ENCODE results near the gene SDK1.
A peak's percentile ranks its signal among the peaks of the same experiment; 100 is the strongest.

Gene SDK1

DNA sequence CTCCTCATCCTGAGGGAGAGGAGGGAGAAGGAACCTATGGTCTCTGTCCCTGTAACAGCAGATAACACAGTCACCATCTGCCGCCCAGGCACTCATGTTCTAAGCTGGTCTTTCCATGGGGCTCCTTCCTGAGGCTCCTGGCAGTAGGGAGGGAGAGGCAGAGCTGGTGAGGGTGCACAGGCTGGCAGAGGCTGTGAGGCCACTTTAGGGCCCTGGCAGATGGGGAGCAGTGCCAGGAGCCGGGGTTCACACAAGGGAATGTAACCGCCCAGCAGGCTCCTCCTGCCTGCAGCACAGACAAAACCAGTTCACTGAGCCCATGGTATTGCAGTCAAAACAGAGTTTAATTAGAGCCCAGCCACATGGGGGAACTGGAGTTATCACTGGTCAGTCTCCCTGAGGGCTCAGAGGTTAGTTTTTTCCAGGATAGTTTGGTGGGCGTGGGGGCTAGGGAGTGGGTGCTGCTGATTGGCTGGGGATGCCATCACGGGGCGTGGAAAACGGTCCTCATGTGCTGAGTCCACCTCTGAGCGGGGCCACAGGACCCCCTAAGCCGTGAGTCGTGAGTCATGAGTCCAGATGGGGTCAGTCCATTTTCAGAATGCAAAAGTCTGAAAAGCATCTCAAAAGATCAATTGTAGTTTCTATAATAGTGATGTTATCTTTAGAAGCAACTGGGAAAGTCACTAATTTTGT is 881.7 kb downstream of the SDK1 start:
- Histone ChIP-seq H4K8ac (ENCODE audit: low read depth, low read length) (no peak overlapping the region), H3K4me1 (ENCODE audit: control insufficient read depth in 2 of 2, insufficient read depth in 1 of 2, low read depth in 1 of 2, low read length in 2 of 2) (peaks cover 2 to 3% of the 10 kb centered on the region in 2 donors), H2BK120ac (ENCODE audit: low read depth, low read length) (no peak overlapping the region), H3K9ac (ENCODE audit: low read depth, low read length, poor library complexity) (no peak overlapping the region), H3K36me3 (replicated peaks in 1 of 2; ENCODE audit: control insufficient read depth in 2 of 2, insufficient read depth in 2 of 2, low read length in 2 of 2) (no peaks in the 10 kb centered on the region), H4K91ac (ENCODE audit: low read depth, low read length, poor library complexity) (no peak overlapping the region), H3K9me3 (replicated peaks in 1 of 2; ENCODE audit: control insufficient read depth in 2 of 2, insufficient read depth in 1 of 2, low read depth in 1 of 2, low read length in 2 of 2) (peaks cover 4 to 9% of the 10 kb centered on the region in 2 donors), H3K18ac (ENCODE audit: low read length) (peak overlapping the region; percentile 25), H2BK15ac (ENCODE audit: low read length) (no peak overlapping the region), H3K27me3 (ENCODE audit: control insufficient read depth in 3 of 3, insufficient read depth in 3 of 3, low read depth in 1 of 3, low read length in 3 of 3) (no peaks in the 10 kb centered on the region), H2BK5ac (ENCODE audit: low read length) (no peak overlapping the region), H3K4me3 (ENCODE audit: low read length in 2 of 2) (no peak overlapping the region), H3K79me1 (ENCODE audit: low read depth, low read length) (no peaks in the 10 kb centered on the region), H3K4me2 (ENCODE audit: insufficient read depth, low read length, poor library complexity, severe bottlenecking) (no peak overlapping the region), H3K23ac (ENCODE audit: low read depth, low read length, poor library complexity) (no peak overlapping the region), H3K27ac (replicated peaks; ENCODE audit: low read length) (no peak overlapping the region), H2BK12ac (ENCODE audit: low read length) (no peak overlapping the region), H3K4ac (ENCODE audit: low read length) (no peak overlapping the region), H2AK5ac (ENCODE audit: low read depth, low read length) (no peak overlapping the region), H2AFZ (ENCODE audit: low read length) (no peak overlapping the region), H3K14ac (ENCODE audit: low read length) (no peak overlapping the region)
- WGBS, 2 donors (ENCODE audit: extremely low coverage in 2 of 2, insufficient read length in 2 of 2, insufficient replicate concordance in 1 of 2) = no CpG with 5 or more reads among the region's 10 CpGs
- no peak for DNase-seq (ENCODE audit: low spot score)

DNA sequence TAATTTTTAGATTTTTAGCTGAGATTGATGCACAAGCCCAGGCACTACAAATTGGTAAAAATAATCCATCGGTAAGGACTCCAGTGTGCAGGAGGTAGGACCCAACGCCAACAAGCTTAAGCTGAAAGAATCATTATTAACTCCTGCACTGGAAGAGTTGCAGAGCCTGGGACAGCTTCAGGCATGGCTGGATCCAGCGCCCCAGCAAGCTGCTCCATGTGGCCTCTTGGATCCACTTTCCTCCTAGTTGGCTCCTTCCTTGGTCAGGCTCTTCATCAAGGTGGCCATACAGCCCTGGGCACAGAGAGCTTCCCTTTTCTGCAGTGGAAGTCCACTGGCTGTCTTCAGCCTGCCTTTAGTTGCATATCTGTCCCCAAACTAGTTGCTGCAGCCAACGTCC is 883.6 kb downstream of the SDK1 start:
- no peak overlapping the region for H2AFZ ChIP-seq (ENCODE audit: low read length)
- DNase-seq (ENCODE audit: low spot score) = no peak
- no CpG with 5 or more reads among the region's 4 CpGs for WGBS, 2 donors (ENCODE audit: extremely low coverage in 2 of 2, insufficient read length in 2 of 2, insufficient replicate concordance in 1 of 2)

DNA sequence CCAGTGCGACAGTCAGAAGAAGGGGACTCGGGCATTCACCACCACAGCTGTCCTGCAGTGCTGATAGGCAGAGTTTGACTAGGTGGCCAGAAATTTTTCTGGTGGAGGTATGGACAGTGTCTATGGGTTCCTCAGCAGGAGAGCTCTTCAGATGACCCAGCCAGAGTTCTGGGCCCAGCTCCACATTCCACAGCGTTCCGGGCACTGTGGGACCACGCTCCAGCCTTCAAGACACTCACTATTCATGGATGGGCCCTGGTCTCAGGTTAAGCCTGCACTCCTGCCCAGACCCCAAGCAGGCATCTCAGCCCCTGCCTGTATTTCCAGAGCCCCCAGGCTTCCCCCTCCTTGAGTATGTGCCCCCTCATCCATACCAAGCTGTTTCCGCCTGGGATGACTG is 884.1 kb downstream of the SDK1 start:
- Histone ChIP-seq H3K18ac (ENCODE audit: low read length) (peak overlapping the region; percentile 48), H2AK5ac (ENCODE audit: low read depth, low read length) (peak overlapping the region; percentile 56), H3K27ac (replicated peaks; ENCODE audit: low read length) (no peak overlapping the region), H2BK120ac (ENCODE audit: low read depth, low read length) (no peak overlapping the region), H3K27me3 (ENCODE audit: control insufficient read depth in 3 of 3, insufficient read depth in 3 of 3, low read depth in 1 of 3, low read length in 3 of 3) (no peaks in the 10 kb centered on the region), H3K23ac (ENCODE audit: low read depth, low read length, poor library complexity) (peak overlapping the region; percentile 20), H3K4ac (ENCODE audit: low read length) (no peak overlapping the region), H3K14ac (ENCODE audit: low read length) (no peak overlapping the region), H4K8ac (ENCODE audit: low read depth, low read length) (no peak overlapping the region), H3K79me1 (ENCODE audit: low read depth, low read length) (no peaks in the 10 kb centered on the region), H3K4me1 (ENCODE audit: control insufficient read depth in 2 of 2, insufficient read depth in 1 of 2, low read depth in 1 of 2, low read length in 2 of 2) (peaks cover 2 to 5% of the 10 kb centered on the region in 2 donors), H3K36me3 (replicated peaks in 1 of 2; ENCODE audit: control insufficient read depth in 2 of 2, insufficient read depth in 2 of 2, low read length in 2 of 2) (no peaks in the 10 kb centered on the region), H2AFZ (ENCODE audit: low read length) (no peak overlapping the region), H2BK5ac (ENCODE audit: low read length) (no peak overlapping the region), H4K91ac (ENCODE audit: low read depth, low read length, poor library complexity) (no peak overlapping the region), H3K4me2 (ENCODE audit: insufficient read depth, low read length, poor library complexity, severe bottlenecking) (no peak overlapping the region), H2BK12ac (ENCODE audit: low read length) (peak overlapping the region; percentile 58), H3K9me3 (replicated peaks in 1 of 2; ENCODE audit: control insufficient read depth in 2 of 2, insufficient read depth in 1 of 2, low read depth in 1 of 2, low read length in 2 of 2) (peaks cover 0 to 2% of the 10 kb centered on the region in 2 donors), H2BK15ac (ENCODE audit: low read length) (no peak overlapping the region), H3K4me3 (ENCODE audit: low read length in 2 of 2) (peak overlapping the region in 1 of 2 donors; percentile 36), H3K9ac (ENCODE audit: low read depth, low read length, poor library complexity) (peak overlapping the region; percentile 60)
- no CpG with 5 or more reads among the region's 6 CpGs for WGBS, 2 donors (ENCODE audit: extremely low coverage in 2 of 2, insufficient read length in 2 of 2, insufficient replicate concordance in 1 of 2)
- no peak for DNase-seq (ENCODE audit: low spot score)

More for the DNA sequence above, 883.6 kb downstream of the SDK1 start:
- Histone ChIP-seq H3K14ac (ENCODE audit: low read length) (no peak overlapping the region), H3K27me3 (ENCODE audit: control insufficient read depth in 3 of 3, insufficient read depth in 3 of 3, low read depth in 1 of 3, low read length in 3 of 3) (no peaks in the 10 kb centered on the region), H3K9me3 (replicated peaks in 1 of 2; ENCODE audit: control insufficient read depth in 2 of 2, insufficient read depth in 1 of 2, low read depth in 1 of 2, low read length in 2 of 2) (peaks cover 0 to 2% of the 10 kb centered on the region in 2 donors), H2BK5ac (ENCODE audit: low read length) (no peak overlapping the region), H3K4me1 (ENCODE audit: control insufficient read depth in 2 of 2, insufficient read depth in 1 of 2, low read depth in 1 of 2, low read length in 2 of 2) (peaks cover 2 to 3% of the 10 kb centered on the region in 2 donors), H2AK5ac (ENCODE audit: low read depth, low read length) (no peak overlapping the region), H3K4ac (ENCODE audit: low read length) (no peak overlapping the region), H2BK12ac (ENCODE audit: low read length) (no peak overlapping the region), H3K18ac (ENCODE audit: low read length) (no peak overlapping the region), H3K23ac (ENCODE audit: low read depth, low read length, poor library complexity) (no peak overlapping the region), H3K27ac (replicated peaks; ENCODE audit: low read length) (no peak overlapping the region), H2BK120ac (ENCODE audit: low read depth, low read length) (no peak overlapping the region), H3K36me3 (replicated peaks in 1 of 2; ENCODE audit: control insufficient read depth in 2 of 2, insufficient read depth in 2 of 2, low read length in 2 of 2) (no peaks in the 10 kb centered on the region), H3K4me3 (ENCODE audit: low read length in 2 of 2) (peak overlapping the region in 1 of 2 donors; percentile 36), H3K79me1 (ENCODE audit: low read depth, low read length) (no peaks in the 10 kb centered on the region), H4K8ac (ENCODE audit: low read depth, low read length) (no peak overlapping the region), H3K9ac (ENCODE audit: low read depth, low read length, poor library complexity) (no peak overlapping the region), H4K91ac (ENCODE audit: low read depth, low read length, poor library complexity) (no peak overlapping the region), H3K4me2 (ENCODE audit: insufficient read depth, low read length, poor library complexity, severe bottlenecking) (no peak overlapping the region), H2BK15ac (ENCODE audit: low read length) (no peak overlapping the region)

DNA sequence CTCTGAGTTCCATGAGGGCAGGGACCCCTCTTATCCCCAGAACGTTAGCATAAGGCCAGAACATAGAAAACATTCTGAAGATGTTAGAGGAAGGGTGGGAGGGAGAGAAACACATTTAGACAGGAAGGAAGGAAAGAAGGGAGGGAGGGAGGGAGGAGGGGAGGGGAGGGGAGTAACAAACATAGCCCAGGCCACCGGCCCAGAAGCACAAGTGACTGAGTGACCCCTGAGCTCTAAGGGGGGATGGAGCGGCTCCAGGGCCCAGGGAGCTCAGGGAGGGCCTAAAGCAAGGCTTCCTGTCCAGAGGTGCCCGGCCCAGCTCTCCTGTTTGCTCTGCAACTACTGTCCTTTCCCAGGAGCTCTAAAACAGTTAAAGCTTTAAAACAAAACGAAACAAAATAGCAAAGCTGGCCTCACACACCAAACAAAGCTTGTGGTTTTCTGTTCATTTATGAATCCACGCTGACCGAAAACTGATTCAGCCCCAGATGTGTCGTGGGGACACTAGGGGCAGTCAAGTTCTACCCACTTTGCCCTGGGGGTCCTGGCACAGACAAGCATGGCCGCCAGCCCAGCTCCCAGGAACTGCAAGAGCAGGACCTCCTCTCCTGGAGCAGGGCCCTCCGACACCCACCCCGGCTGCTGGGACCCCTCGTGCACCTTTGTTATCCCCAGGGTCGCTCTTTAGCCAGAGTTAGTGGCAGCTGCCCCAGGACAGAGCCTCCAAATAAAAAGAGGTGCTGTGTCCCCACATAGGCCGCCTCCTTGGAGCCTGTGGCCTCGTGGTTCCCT is 884.9 kb downstream of the SDK1 start:
- Histone ChIP-seq H3K18ac (ENCODE audit: low read length) (peak overlapping the region; percentile 80), H2AFZ (ENCODE audit: low read length) (no peak overlapping the region), H3K4me2 (ENCODE audit: insufficient read depth, low read length, poor library complexity, severe bottlenecking) (no peak overlapping the region), H3K27ac (replicated peaks; ENCODE audit: low read length) (no peak overlapping the region), H3K4me1 (ENCODE audit: control insufficient read depth in 2 of 2, insufficient read depth in 1 of 2, low read depth in 1 of 2, low read length in 2 of 2) (peaks cover 2 to 6% of the 10 kb centered on the region in 2 donors), H2AK5ac (ENCODE audit: low read depth, low read length) (peak overlapping the region; percentile 45), H3K9me3 (replicated peaks in 1 of 2; ENCODE audit: control insufficient read depth in 2 of 2, insufficient read depth in 1 of 2, low read depth in 1 of 2, low read length in 2 of 2) (peaks cover 0 to 2% of the 10 kb centered on the region in 2 donors), H3K79me1 (ENCODE audit: low read depth, low read length) (no peaks in the 10 kb centered on the region), H3K4me3 (ENCODE audit: low read length in 2 of 2) (no peak overlapping the region), H3K23ac (ENCODE audit: low read depth, low read length, poor library complexity) (no peak overlapping the region), H2BK12ac (ENCODE audit: low read length) (no peak overlapping the region), H2BK5ac (ENCODE audit: low read length) (no peak overlapping the region), H3K9ac (ENCODE audit: low read depth, low read length, poor library complexity) (no peak overlapping the region), H2BK120ac (ENCODE audit: low read depth, low read length) (no peak overlapping the region), H4K91ac (ENCODE audit: low read depth, low read length, poor library complexity) (no peak overlapping the region), H4K8ac (ENCODE audit: low read depth, low read length) (no peak overlapping the region), H3K4ac (ENCODE audit: low read length) (no peak overlapping the region), H2BK15ac (ENCODE audit: low read length) (no peak overlapping the region), H3K27me3 (ENCODE audit: control insufficient read depth in 3 of 3, insufficient read depth in 3 of 3, low read depth in 1 of 3, low read length in 3 of 3) (no peaks in the 10 kb centered on the region), H3K14ac (ENCODE audit: low read length) (no peak overlapping the region), H3K36me3 (replicated peaks in 1 of 2; ENCODE audit: control insufficient read depth in 2 of 2, insufficient read depth in 2 of 2, low read length in 2 of 2) (no peaks in the 10 kb centered on the region)
- no peak for DNase-seq (ENCODE audit: low spot score)
- no CpG with 5 or more reads among the region's 15 CpGs for WGBS, 2 donors (ENCODE audit: extremely low coverage in 2 of 2, insufficient read length in 2 of 2, insufficient replicate concordance in 1 of 2)
